Activated CD4-positive, alpha-beta T cell treated with anti-CD3 and anti-CD28 coated beads, Interleukin-2, amount 50 U/mL, for 48 hours (primary cell): ENCODE results near the gene ABCB10.
"Not testable (repeated sequence)": the region's sequence is repeated elsewhere in the genome, so short reads cannot be mapped to it uniquely, and the experiment has no call there.

Experiments
- DNase-seq, 2 experiments: peaks; one replicate each; pipeline ENCODE4 v3.0.0-alpha.2; 2020

Gene ABCB10

GRCh38 chr1:229531326-229531725 is 27.2 kb downstream of the ABCB10 start:
- no peak for DNase-seq

GRCh38 chr1:229529639-229530038 is 28.9 kb downstream of the ABCB10 start:
- no peak for DNase-seq

- no peak for DNase-seq
Observed at GRCh38 chr1:229526695-229527094, 31.8 kb downstream of the ABCB10 start.

- DNase-seq, result no peak
Observed at GRCh38 chr1:229523052-229523451, 35.5 kb downstream of the ABCB10 start.

- peak; percentile 45 to 61 for DNase-seq
Observed at GRCh38 chr1:229514578-229515275, 43.8 kb downstream of the ABCB10 start.

- not testable (repeated sequence) for DNase-seq
Observed at GRCh38 chr1:229511625-229512024, 46.9 kb downstream of the ABCB10 start.

GRCh38 chr1:229511201-229511600 is 47.3 kb downstream of the ABCB10 start:
- not testable (repeated sequence) for DNase-seq

GRCh38 chr1:229509576-229509975 is 48.9 kb downstream of the ABCB10 start:
- no peak for DNase-seq

- DNase-seq, result no peak
Observed at GRCh38 chr1:229508823-229509337, 49.6 kb downstream of the ABCB10 start.

GRCh38 chr1:229507951-229508822 is 50.3 kb downstream of the ABCB10 start, which contains the start of gene NUP133:
Gene NUP133, minus strand, starts transcription at chr1:229508341. Its CDS starts 92 bp downstream, at chr1:229508249.
- DNase-seq, result peak; percentile 99 to 100

GRCh38 chr1:229507502-229507901 is 51.0 kb downstream of the ABCB10 start:
- DNase-seq, result no peak

GRCh38 chr1:229506633-229507032 is 51.9 kb downstream of the ABCB10 start:
- DNase-seq, result no peak

- no peak for DNase-seq
Observed at GRCh38 chr1:229495782-229496181, 62.7 kb downstream of the ABCB10 start.

- no peak for DNase-seq
Observed at GRCh38 chr1:229487181-229487580, 71.3 kb downstream of the ABCB10 start.

- DNase-seq, result no peak
Observed at GRCh38 chr1:229485318-229485717, 73.2 kb downstream of the ABCB10 start.

GRCh38 chr1:229482511-229482910 is 76.0 kb downstream of the ABCB10 start:
- no peak for DNase-seq

GRCh38 chr1:229480495-229480894 is 78.0 kb downstream of the ABCB10 start:
- no peak for DNase-seq

GRCh38 chr1:229479660-229480399 is 78.7 kb downstream of the ABCB10 start:
- no peak for DNase-seq

GRCh38 chr1:229478852-229479251 is 79.7 kb downstream of the ABCB10 start:
- DNase-seq, result no peak

GRCh38 chr1:229475859-229476258 is 82.6 kb downstream of the ABCB10 start:
- DNase-seq, result not testable (repeated sequence)

- no peak for DNase-seq
Observed at GRCh38 chr1:229474509-229474908, 84.0 kb downstream of the ABCB10 start.

GRCh38 chr1:229471175-229471574 is 87.3 kb downstream of the ABCB10 start:
- no peak for DNase-seq
